Hepatocyte (in vitro differentiated cells): ENCODE results near the gene ITPR3. TPM values are rescaled to one million over a fixed set of nuclear protein-coding genes. Genes with fewer than 3 reads are reported as not detected.

ENCODE experiments used
- DNase-seq: peaks from one replicate; pipeline ENCODE4 v3.0.0-alpha.2; 2016; ENCODE audit warnings: low spot score
- H2AFZ ChIP-seq: fragments of 200-600 bp; sonication (generic); 2 replicates; pipeline ENCODE4 v1.6.0; 2016; ENCODE audit warnings: antibody characterized with exemption, mild to moderate bottlenecking
- H3K27ac ChIP-seq: fragments of 200-600 bp; sonication (generic); 2 replicates; pipeline ENCODE4 v1.5.1; 2016; ENCODE audit warnings: mild to moderate bottlenecking
- H3K27me3 ChIP-seq: fragments of 200-600 bp; sonication (generic); 2 replicates; pipeline ENCODE4 v1.6.1; 2016
- H3K36me3 ChIP-seq: fragments of 200-600 bp; sonication (generic); replicated peaks from 2 replicates; pipeline ENCODE4 v1.5.1; 2016; ENCODE audit warnings: low read depth; ENCODE audit not compliant: insufficient read depth
- H3K4me1 ChIP-seq: fragments of 200-600 bp; sonication (generic); 2 replicates; pipeline ENCODE4 v1.5.1; 2016; ENCODE audit warnings: mild to moderate bottlenecking, moderate library complexity; ENCODE audit not compliant: insufficient read depth
- H3K4me2 ChIP-seq: fragments of 200-600 bp; sonication (generic); 2 replicates; pipeline ENCODE4 v1.6.0; 2016
- H3K4me3 ChIP-seq: fragments of 200-600 bp; sonication (generic); 2 replicates; pipeline ENCODE4 v1.5.1; 2016; ENCODE audit warnings: mild to moderate bottlenecking
- H3K79me2 ChIP-seq: fragments of 200-600 bp; sonication (generic); 2 replicates; pipeline ENCODE4 v1.6.0; 2017; ENCODE audit warnings: mild to moderate bottlenecking
- H3K9me2 ChIP-seq: fragments of 200-600 bp; sonication (generic); replicated peaks from 2 replicates; pipeline ENCODE4 v1.6.0; 2017; ENCODE audit warnings: mild to moderate bottlenecking; ENCODE audit not compliant: insufficient read depth
- H3K9me3 ChIP-seq: fragments of 200-600 bp; sonication (generic); 2 replicates; pipeline ENCODE4 v1.5.1; 2016; ENCODE audit warnings: low read depth, mild to moderate bottlenecking
- H4K20me1 ChIP-seq: fragments of 200-600 bp; sonication (generic); 2 replicates; pipeline ENCODE4 v1.6.0; 2016; ENCODE audit warnings: mild to moderate bottlenecking; ENCODE audit not compliant: insufficient read depth, poor library complexity, severe bottlenecking
- CTCF ChIP-seq: fragments of 200-600 bp; sonication (generic); IDR thresholded peaks from 2 replicates; pipeline ENCODE4 v1.5.1; 2016; ENCODE audit warnings: antibody characterized with exemption, mild to moderate bottlenecking; ENCODE audit not compliant: poor library complexity
- EZH2 ChIP-seq: fragments of 200-600 bp; sonication (generic); IDR thresholded peaks from 2 replicates; pipeline ENCODE4 v1.6.1; 2016; ENCODE audit warnings: antibody characterized with exemption, mild to moderate bottlenecking, borderline replicate concordance
- EZH2phosphoT487 ChIP-seq: fragments of 200-600 bp; sonication (generic); IDR thresholded peaks from one replicate; pipeline ENCODE4 v1.6.1; 2018; ENCODE audit warnings: antibody characterized with exemption, mild to moderate bottlenecking, low read depth, moderate library complexity; ENCODE audit not compliant: unreplicated experiment, severe bottlenecking
- WGBS: methylation state at CpG from one replicate; pipeline ENCODE4 v1.1.6; 2016; ENCODE audit warnings: low lambda C conversion rate; ENCODE audit errors: missing lambda C conversion rate; 5-methylcytosine and 5-hydroxymethylcytosine counted together
- polyA plus RNA-seq: library from polyadenylated mRNA; unstranded; fragments of >200 nt; fragmentation: Nextera tagmentation; extraction: Ambion mirVana; gene quantifications from 2 replicates; pipeline ENCODE4 v1.2.1, GENCODE V29; 2016
- total RNA-seq: library from RNA; depleted of rRNA; stranded (reverse); fragments of >200 nt; gene quantifications from 2 replicates; pipeline ENCODE4 v1.2.3, GENCODE V29; 2014

ITPR3 gene
- total and polyA plus RNA-seq, 2 experiments from 2014 or later: 16.5 to 39.6 TPM

DNA sequence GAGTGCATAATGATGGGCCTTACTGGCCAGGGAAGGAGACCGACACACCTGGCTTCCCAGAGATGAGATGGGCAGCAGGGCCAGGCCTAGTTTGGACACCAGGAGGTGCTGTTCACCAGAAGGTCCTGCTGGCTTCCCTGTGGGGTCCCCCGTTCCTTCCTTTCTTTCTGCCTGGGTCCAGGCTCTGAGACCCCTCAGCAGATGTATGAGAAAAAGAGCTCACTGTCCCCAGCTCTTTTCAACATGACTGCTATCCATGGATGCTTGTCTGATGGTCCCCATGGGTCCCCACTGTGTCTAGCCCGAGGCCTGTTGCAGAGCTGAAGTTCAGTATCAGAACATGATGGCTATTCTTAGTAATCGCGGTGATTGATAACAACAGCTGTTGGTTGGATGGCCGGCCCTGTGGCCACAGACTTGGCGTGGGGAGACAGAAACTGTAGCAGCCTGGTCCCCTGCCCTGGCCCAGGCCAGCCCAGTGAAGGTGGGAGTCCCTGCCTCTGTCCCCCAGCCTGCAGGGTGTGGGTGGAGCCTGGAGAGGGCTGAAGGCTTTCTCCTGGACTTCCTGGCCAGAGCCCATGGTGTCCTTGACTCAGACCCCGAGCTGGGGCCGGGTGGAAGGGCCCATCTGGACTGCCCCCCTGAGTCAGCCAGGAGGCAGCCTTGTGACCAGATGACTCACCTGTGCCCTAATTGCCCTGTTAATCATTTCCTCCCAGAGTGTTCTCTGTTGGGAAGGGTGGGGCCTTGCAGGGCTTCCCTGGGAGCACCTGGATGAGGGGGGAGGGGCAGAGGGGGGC lies 31.2 kb upstream of the ITPR3 start:
- H3K9me2 ChIP-seq: no peaks in the 10 kb centered on the region
- H2AFZ ChIP-seq: no peak overlapping the region
- no peaks in the 10 kb centered on the region for H3K27me3 ChIP-seq
- no peaks in the 10 kb centered on the region for H3K79me2 ChIP-seq
- peaks cover 34% of the 10 kb centered on the region for H3K4me1 ChIP-seq
- DNase-seq: peak; percentile 93
- H3K27ac ChIP-seq: peak overlapping the region; percentile 95
- H3K4me3 ChIP-seq: no peak overlapping the region
- no peaks in the 10 kb centered on the region for H3K9me3 ChIP-seq
- H3K36me3 ChIP-seq: no peaks in the 10 kb centered on the region
- peak overlapping the region; percentile 12 for H3K4me2 ChIP-seq
- H4K20me1 ChIP-seq: no peaks in the 10 kb centered on the region
- TF ChIP-seq EZH2phosphoT487: no peak
- TF ChIP-seq EZH2: no peak
- peak; percentile 88 for TF ChIP-seq CTCF
- WGBS: 37% methylated on average over 9 of the region's 9 CpGs

DNA sequence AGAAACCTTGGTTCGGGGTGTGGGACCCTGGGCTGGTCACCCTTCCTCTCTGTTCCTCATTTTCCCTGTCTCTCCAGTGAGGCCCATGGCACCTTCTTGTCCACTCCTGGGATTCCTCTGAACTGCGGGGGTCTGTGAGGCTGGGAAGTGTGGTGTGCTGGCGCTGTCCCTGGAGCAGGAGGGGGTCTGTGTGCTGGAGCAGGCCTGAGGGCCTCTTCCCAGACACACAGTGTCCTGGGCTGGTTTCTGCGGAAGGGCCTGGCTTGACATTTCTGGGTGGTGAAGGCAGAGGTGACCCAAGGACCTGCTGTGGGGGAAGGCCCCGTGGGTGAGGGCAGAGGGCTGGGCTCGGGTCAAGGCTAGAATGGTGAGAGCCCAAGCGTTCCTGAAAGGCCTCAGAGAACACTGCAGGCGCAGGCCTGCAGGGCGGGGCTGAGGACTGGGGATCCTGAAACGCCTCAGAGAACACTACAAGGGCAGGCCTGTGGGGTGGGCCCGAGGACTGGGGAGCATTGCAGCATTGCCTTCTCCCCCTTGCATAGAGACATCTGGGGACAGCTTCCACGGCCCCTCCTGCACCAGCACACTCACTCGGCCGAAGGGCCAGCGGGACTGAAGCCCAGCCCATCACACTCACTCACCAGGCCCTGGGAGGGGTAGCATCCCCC lies 30.5 kb upstream of the ITPR3 start:
- no peaks in the 10 kb centered on the region for H4K20me1 ChIP-seq
- no peaks in the 10 kb centered on the region for H3K27me3 ChIP-seq
- H3K9me2 ChIP-seq: no peaks in the 10 kb centered on the region
- H3K9me3 ChIP-seq: no peaks in the 10 kb centered on the region
- H3K4me1 ChIP-seq: peaks cover 34% of the 10 kb centered on the region
- no peak overlapping the region for H2AFZ ChIP-seq
- H3K79me2 ChIP-seq: no peaks in the 10 kb centered on the region
- 45% methylated on average over 15 of the region's 15 CpGs for WGBS
- DNase-seq: peak; percentile 79
- no peak overlapping the region for H3K4me2 ChIP-seq
- H3K4me3 ChIP-seq: no peak overlapping the region
- TF ChIP-seq EZH2: no peak
- TF ChIP-seq CTCF: no peak
- no peak for TF ChIP-seq EZH2phosphoT487
- no peaks in the 10 kb centered on the region for H3K36me3 ChIP-seq
- peak overlapping the region; percentile 95 for H3K27ac ChIP-seq

GRCh38 chr6:33591424-33592032 lies 29.6 kb upstream of the ITPR3 start:
- peak overlapping the region; percentile 95 for H3K27ac ChIP-seq
- H3K9me2 ChIP-seq: no peaks in the 10 kb centered on the region
- H3K4me3 ChIP-seq: no peak overlapping the region
- no peak for TF ChIP-seq EZH2phosphoT487
- no peaks in the 10 kb centered on the region for H3K79me2 ChIP-seq
- no peak overlapping the region for H3K4me2 ChIP-seq
- no peaks in the 10 kb centered on the region for H3K9me3 ChIP-seq
- WGBS: 99% methylated on average over 9 of the region's 9 CpGs
- no peaks in the 10 kb centered on the region for H3K27me3 ChIP-seq
- no peak overlapping the region for H2AFZ ChIP-seq
- peaks cover 34% of the 10 kb centered on the region for H3K4me1 ChIP-seq
- H4K20me1 ChIP-seq: no peaks in the 10 kb centered on the region
- no peak for DNase-seq
- no peaks in the 10 kb centered on the region for H3K36me3 ChIP-seq

DNA sequence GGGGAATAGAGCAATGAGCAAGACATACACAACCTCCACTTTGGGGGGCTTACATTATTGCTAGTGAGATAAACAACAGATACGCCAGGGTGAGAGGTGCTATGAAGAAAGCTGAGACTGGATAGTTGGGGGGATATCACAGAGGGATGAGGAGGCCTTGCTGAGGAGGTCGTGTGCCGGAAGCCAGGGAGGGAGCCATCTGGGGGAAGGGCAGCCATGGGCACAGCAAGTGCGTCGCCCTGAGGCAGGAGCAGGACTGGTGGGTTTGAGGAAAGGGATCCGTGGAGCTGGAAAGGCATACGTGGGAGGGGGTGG lies 28.9 kb upstream of the ITPR3 start:
- WGBS: 83% methylated on average over 7 of the region's 7 CpGs
- Histone ChIP-seq H3K4me2 (no peak overlapping the region), H3K27ac (no peak overlapping the region)

More for the DNA sequence above, 28.9 kb upstream of the ITPR3 start:
- Histone ChIP-seq H3K27me3 (no peaks in the 10 kb centered on the region), H3K4me3 (no peak overlapping the region), H2AFZ (no peak overlapping the region), H3K9me2 (no peaks in the 10 kb centered on the region), H3K9me3 (no peaks in the 10 kb centered on the region), H3K4me1 (peaks cover 34% of the 10 kb centered on the region), H4K20me1 (no peaks in the 10 kb centered on the region), H3K36me3 (no peaks in the 10 kb centered on the region), H3K79me2 (no peaks in the 10 kb centered on the region)
- TF ChIP-seq EZH2phosphoT487: no peak
- DNase-seq: no peak
